K562 treated with DMSO at 1 percent for 48 hours (cell line): ENCODE results near the gene F2R. TPM values are rescaled to one million over a fixed set of nuclear protein-coding genes. Genes with fewer than 3 reads are reported as not detected.

Experiments used
- total RNA-seq: library from RNA; unstranded; fragments of 300-600 nt; gene quantifications from 2 replicates; pipeline ENCODE4 v1.2.3, GENCODE V29; 2022; ENCODE audit warnings: low replicate concordance; ENCODE audit errors: extremely low read depth

F2R gene
- total RNA-seq = not detected in 2 replicates

GRCh38 chr5:76715736-76716455 is at the start of gene F2R:
F2R (plus strand) TSS chr5:76716126; CDS start chr5:76716308, 182 bp downstream.

Other genes starting within 250 kb of the F2R start
- gene F2RL2, start 92.7 kb upstream of the F2R start, total RNA-seq = not detected in 2 replicates
- gene F2RL1, start 102.9 kb downstream of the F2R start, total RNA-seq = not detected in 2 replicates
- gene S100Z, start 133.9 kb downstream of the F2R start, total RNA-seq = not detected in 2 replicates
- gene CRHBP, start 236.9 kb downstream of the F2R start, total RNA-seq = not detected in 2 replicates